HEK293T (cell line): ENCODE data around the gene DFFA.

ENCODE experiments used
- CTCF ChIA-PET: fragments of 350-600 bp; formaldehyde crosslinking; extraction: SDS; loops from one replicate; lab custom pipeline; 2021; ENCODE audit warnings: antibody characterized with exemption, inconsistent platforms; lab: Yijun Ruan, JAX
- POLR2A ChIA-PET: fragments of 350-600 bp; formaldehyde crosslinking; extraction: SDS; loops from one replicate; lab custom pipeline; 2020; ENCODE audit warnings: antibody characterized with exemption, inconsistent platforms; lab: Yijun Ruan, JAX
- DNase-seq: peaks from one replicate; pipeline ENCODE4 v3.0.0; 2012; ENCODE audit warnings: mixed read lengths; ENCODE audit errors: extremely low spot score
- ARNT ChIP-seq: fragments of 450-650 bp; IDR thresholded peaks from 2 replicates; pipeline ENCODE4 v1.6.1; 2017; ENCODE audit warnings: mild to moderate bottlenecking
- BHLHE40 ChIP-seq: fragments of 450-650 bp; IDR thresholded peaks from 2 replicates; pipeline ENCODE4 v1.6.1; 2016; ENCODE audit warnings: mild to moderate bottlenecking, moderate library complexity, borderline replicate concordance
- CTBP1 ChIP-seq: fragments of 450-650 bp; IDR thresholded peaks from 2 replicates; pipeline ENCODE4 v1.6.1; 2016; ENCODE audit warnings: borderline replicate concordance
- ELF4 ChIP-seq: fragments of 450-650 bp; IDR thresholded peaks from 2 replicates; pipeline ENCODE4 v1.6.1; 2017; ENCODE audit warnings: antibody characterized with exemption
- FOXA1 ChIP-seq: fragments of 450-650 bp; IDR thresholded peaks from 2 replicates; pipeline ENCODE4 v1.6.1; 2016; ENCODE audit warnings: mild to moderate bottlenecking
- FOXK2 ChIP-seq: fragments of 450-650 bp; IDR thresholded peaks from 2 replicates; pipeline ENCODE4 v1.6.1; 2016; ENCODE audit warnings: mild to moderate bottlenecking
- FOXM1 ChIP-seq: fragments of 450-650 bp; IDR thresholded peaks from 2 replicates; pipeline ENCODE4 v1.6.1; 2017; ENCODE audit warnings: mild to moderate bottlenecking, borderline replicate concordance
- HDGF ChIP-seq: fragments of 450-650 bp; IDR thresholded peaks from 2 replicates; pipeline ENCODE4 v1.6.1; 2017; ENCODE audit warnings: antibody characterized with exemption, borderline replicate concordance
- L3MBTL2 ChIP-seq: fragments of 450-650 bp; conservative IDR thresholded peaks from 2 replicates; pipeline ENCODE4 v1.6.1; 2016; ENCODE audit warnings: mild to moderate bottlenecking
- LEF1 ChIP-seq: fragments of 450-650 bp; IDR thresholded peaks from 2 replicates; pipeline ENCODE4 v1.6.1; 2017; ENCODE audit warnings: mild to moderate bottlenecking, borderline replicate concordance
- NFRKB ChIP-seq: fragments of 450-650 bp; IDR thresholded peaks from 2 replicates; pipeline ENCODE4 v1.6.1; 2016; ENCODE audit warnings: mild to moderate bottlenecking, moderate library complexity
- PKNOX1 ChIP-seq: fragments of 450-650 bp; IDR thresholded peaks from 2 replicates; pipeline ENCODE4 v1.6.1; 2016
- SP1 ChIP-seq: fragments of 450-650 bp; IDR thresholded peaks from 2 replicates; pipeline ENCODE4 v1.6.1; 2017
- SUZ12 ChIP-seq: fragments of 450-650 bp; IDR thresholded peaks from 2 replicates; pipeline ENCODE4 v1.6.1; 2016; ENCODE audit warnings: mild to moderate bottlenecking
- TARDBP ChIP-seq: fragments of 450-650 bp; IDR thresholded peaks from 2 replicates; pipeline ENCODE4 v1.6.1; 2016
- ZNF384 ChIP-seq: fragments of 450-650 bp; IDR thresholded peaks from 2 replicates; pipeline ENCODE4 v1.6.1; 2016

Gene DFFA

GRCh38 chr1:10495952-10496351, 23.6 kb upstream of the DFFA start:
- CTCF ChIA-PET: interaction anchor here (4.6 to 5.9 kb wide), 2 partner anchors 11 to 66 kb away, joined by 15 to 32 read pairs; partner anchors contain the start of gene CENPS
- no peak for TF ChIP-seq HDGF
- no peak for TF ChIP-seq NFRKB
- TF ChIP-seq FOXK2: no peak
- no peak for TF ChIP-seq CTBP1
- TF ChIP-seq PKNOX1: no peak
- no peak for TF ChIP-seq FOXM1
- no peak for TF ChIP-seq BHLHE40
- no peak for TF ChIP-seq L3MBTL2
- TF ChIP-seq FOXA1: no peak
- no peak for TF ChIP-seq SP1
- no peak for TF ChIP-seq ZNF384
- no peak for TF ChIP-seq ELF4
- POLR2A ChIA-PET: interaction anchor here (3.8 kb wide), 1 partner anchor 66 kb away, joined by 26 read pairs; the partner anchor contains the start of gene CENPS
- no peak for DNase-seq

GRCh38 chr1:10495475-10495817, 23.1 kb upstream of the DFFA start:
- DNase-seq: no peak
- POLR2A ChIA-PET: interaction anchor here (3.8 kb wide), 1 partner anchor 66 kb away, joined by 26 read pairs; the partner anchor contains the start of gene CENPS
- CTCF ChIA-PET: interaction anchor here (2.3 to 5.9 kb wide), 4 partner anchors 8 to 66 kb away, joined by 9 to 32 read pairs (median 16); partner anchors contain the start of gene CENPS
- no peak for TF ChIP-seq LEF1
- TF ChIP-seq PKNOX1: no peak
- TF ChIP-seq ARNT: no peak
- TF ChIP-seq L3MBTL2: no peak
- TF ChIP-seq CTBP1: no peak
- TF ChIP-seq FOXM1: no peak
- no peak for TF ChIP-seq SUZ12
- TF ChIP-seq NFRKB: no peak
- TF ChIP-seq HDGF: no peak
- no peak for TF ChIP-seq TARDBP

DNA sequence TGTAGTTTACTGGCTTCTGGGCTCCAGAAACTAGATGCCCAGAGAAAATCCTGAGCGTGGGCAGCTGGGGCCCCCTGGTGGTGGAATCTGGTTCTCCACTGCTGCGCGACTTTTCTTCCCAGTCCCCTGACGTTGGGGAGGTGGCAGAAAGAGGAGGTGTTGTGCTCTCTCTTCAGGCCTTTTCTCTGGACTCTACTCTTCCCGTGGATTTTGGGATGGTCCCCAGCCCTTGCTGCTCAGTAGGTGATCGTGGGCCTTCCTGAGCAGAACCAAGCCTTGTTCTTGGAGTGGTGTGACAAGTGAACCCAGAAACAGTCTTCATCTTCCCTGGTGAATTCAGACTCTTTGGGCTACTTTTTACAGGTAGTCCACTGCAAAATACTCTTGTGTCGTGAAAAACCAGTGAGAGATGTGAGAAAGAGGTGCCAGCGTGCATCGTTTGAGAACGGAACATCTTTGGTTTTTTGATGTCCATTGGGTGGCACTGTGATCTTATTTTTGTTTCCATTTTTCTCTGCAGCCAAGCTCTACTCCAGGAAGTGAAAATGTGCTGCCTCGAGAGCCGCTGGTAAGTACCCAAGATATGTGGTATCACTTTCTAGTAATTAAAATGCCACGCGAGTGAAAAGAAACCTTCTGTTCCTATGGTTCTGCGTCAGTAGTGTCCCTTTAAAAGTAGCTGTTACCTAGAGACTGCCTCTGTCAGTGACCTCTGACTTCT, 22.6 kb upstream of the DFFA start:
- CTCF ChIA-PET: interaction anchor here (0.9 to 5.9 kb wide), 8 partner anchors 9 to 437 kb away, joined by 3 to 32 read pairs (median 6); partner anchors contain the start of gene CENPS
- peak; percentile 84 for DNase-seq
- TF ChIP-seq SUZ12 (no peak), FOXA1 (no peak)
- POLR2A ChIA-PET: interaction anchor here (0.7 to 3.8 kb wide), 3 partner anchors 23 to 285 kb away, joined by 3 to 26 read pairs (median 3); partner anchors contain the start of genes CENPS, DFFA and KIF1B

- DNase-seq: no peak
- ChIA-PET POLR2A (interaction anchor here (0.7 to 3.8 kb wide), 4 partner anchors 22 to 284 kb away, joined by 3 to 26 read pairs (median 3); partner anchors contain the start of genes CENPS, DFFA and KIF1B), CTCF (interaction anchor here (0.8 to 5.9 kb wide), 9 partner anchors 9 to 436 kb away, joined by 3 to 32 read pairs (median 4); partner anchors contain the start of gene CENPS)
- TF ChIP-seq FOXA1: no peak
- TF ChIP-seq HDGF: no peak
- no peak for TF ChIP-seq ARNT
- no peak for TF ChIP-seq FOXM1
- no peak for TF ChIP-seq ELF4
- TF ChIP-seq SP1: no peak
- TF ChIP-seq L3MBTL2: no peak
- TF ChIP-seq NFRKB: no peak
- TF ChIP-seq SUZ12: no peak
- no peak for TF ChIP-seq CTBP1
- no peak for TF ChIP-seq ZNF384
- TF ChIP-seq PKNOX1: no peak
- TF ChIP-seq FOXK2: no peak
- TF ChIP-seq TARDBP: no peak
- no peak for TF ChIP-seq LEF1
- TF ChIP-seq BHLHE40: no peak
These were observed 22.1 kb upstream of the DFFA start for GRCh38 chr1:10494418-10494753.

DNA sequence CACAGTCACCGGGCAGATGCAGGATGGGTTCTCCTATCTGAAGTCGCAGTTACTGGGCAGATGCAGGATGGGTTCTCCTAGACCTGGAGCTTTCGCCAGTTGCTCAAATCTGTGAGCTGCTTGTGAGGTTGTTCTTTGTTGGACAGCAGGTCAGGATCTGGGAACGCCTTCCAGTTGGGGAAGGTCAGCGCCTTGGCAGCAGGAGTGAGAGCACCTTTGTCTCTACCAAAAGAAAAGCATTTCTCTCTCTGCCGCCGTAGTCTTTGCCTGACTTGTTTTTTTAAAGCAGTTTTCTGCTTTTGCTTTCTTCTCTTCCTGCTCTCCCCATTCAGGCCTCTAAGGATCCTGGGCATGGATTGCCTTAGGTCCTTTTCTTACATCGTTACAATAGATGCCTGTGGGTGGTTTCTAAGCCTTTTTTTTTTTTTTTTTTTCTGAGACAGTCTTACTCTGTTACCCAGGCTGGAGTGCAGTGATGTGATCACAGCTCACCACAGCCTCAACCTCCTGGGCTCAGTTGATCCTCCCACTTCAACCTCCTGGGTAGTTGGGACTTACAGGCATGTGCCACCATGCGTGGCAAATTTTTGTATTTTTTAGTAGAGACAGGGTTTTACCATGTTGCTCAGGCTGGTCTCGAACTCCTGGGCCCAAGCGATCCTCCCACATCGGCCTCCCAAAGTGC, 18.1 kb upstream of the DFFA start:
- no peak for DNase-seq
- ChIA-PET CTCF (interaction anchor here (0.7 to 5.9 kb wide), 2 partner anchors 61 to 1148 kb away, joined by 4 to 32 read pairs; partner anchors contain the start of gene CENPS), POLR2A (no interaction called here)
- TF ChIP-seq CTBP1 (no peak), HDGF (no peak), TARDBP (no peak), FOXK2 (no peak), ZNF384 (no peak), PKNOX1 (no peak), SP1 (no peak), ARNT (no peak), FOXA1 (no peak), NFRKB (no peak)
